ENCODE results near the gene ASZ1. TPM values are rescaled to one million over a fixed set of nuclear protein-coding genes. Genes with fewer than 3 reads are reported as not detected.

Gene ASZ1
- total and polyA plus RNA-seq, 2 of the 4 experiments (the other 2 are of a cell fraction) = not detected

GRCh38 chr7:117385363-117386109 lies 41.8 kb downstream of the ASZ1 start (continued):
- TF ChIP-seq RFX5 (IDR thresholded peaks at IDR 0.05; ENCODE audit: low read depth, low read length) = no peak
- no peak for TF ChIP-seq NFE2L2 (IDR thresholded peaks at IDR 0.05; ENCODE audit: low read depth, low read length)
- no peak for TF ChIP-seq MAZ (IDR thresholded peaks at IDR 0.05; ENCODE audit: borderline replicate concordance, low read depth, low read length)

- H4K8ac ChIP-seq (ENCODE audit: low read depth in 2 of 2, low read length in 2 of 2) = peak overlapping the region in 1 of 2 experiments; percentile 60; a peak in 2 of 4 replicates
- peak overlapping the region; percentile 38; the same call in 1 of the 2 replicates for H4K91ac ChIP-seq (ENCODE audit: insufficient read depth, low read depth, low read length)
- peak overlapping the region; percentile 16 for H4K5ac ChIP-seq (ENCODE audit: low read depth, low read length)
- H3K36me3 ChIP-seq (ENCODE audit: control insufficient read depth, insufficient read depth, low read length) = no peaks in the 10 kb centered on the region
- no peak overlapping the region for H2AK5ac ChIP-seq (ENCODE audit: low read depth, low read length)
- no peak overlapping the region for H2AK9ac ChIP-seq (replicated peaks; ENCODE audit: low read depth, low read length, poor library complexity)
- H2BK120ac ChIP-seq (ENCODE audit: low read depth, low read length) = peak overlapping the region; percentile 20; the same call in 1 of the 2 replicates
- DNase-seq (no peak), ATAC-seq (ENCODE audit: low read depth) (no peak)
- H3K9ac ChIP-seq (ENCODE audit: low read depth, low read length) = no peak overlapping the region
- no CpG with 5 or more reads among the region's 5 CpGs for WGBS, 2 experiments (ENCODE audit: extremely low coverage in 2 of 2, insufficient read length in 1 of 2)
- no peak overlapping the region for H3K27ac ChIP-seq (ENCODE audit: insufficient read depth, low read length)
- TF ChIP-seq SMC3 (IDR thresholded peaks at IDR 0.05; ENCODE audit: low read depth, low read length) = no peak
- TF ChIP-seq CEBPB (IDR thresholded peaks at IDR 0.05; ENCODE audit: low read depth, low read length) = peak; percentile 62
- H4K20me1 ChIP-seq (ENCODE audit: insufficient read depth, low read length) = no peaks in the 10 kb centered on the region
- H3K9me1 ChIP-seq (ENCODE audit: insufficient read depth, low read length) = no peaks in the 10 kb centered on the region
- ChIA-PET CTCF (interaction anchor here (0.6 to 1.6 kb wide), 5 partner anchors 10 to 172 kb away, joined by 3 to 6 read pairs (median 4); no protein-coding TSS in a partner anchor), POLR2A (ENCODE audit: unreplicated experiment) (no interaction called here)
- H3K18ac ChIP-seq (ENCODE audit: low read depth, low read length) = peak overlapping the region; percentile 76
- no peak overlapping the region for H2AFZ ChIP-seq (replicated peaks; ENCODE audit: low read length, poor library complexity)
- no peak overlapping the region for H3K4me3 ChIP-seq (ENCODE audit: insufficient read depth, low read depth, low read length)
- H3K4me2 ChIP-seq (ENCODE audit: low read depth, low read length) = no peak overlapping the region
- no peaks in the 10 kb centered on the region for H3K27me3 ChIP-seq (ENCODE audit: control insufficient read depth, insufficient read depth, low read length)
- H2BK20ac ChIP-seq (ENCODE audit: low read depth, low read length) = 0 out of 2 replicates have a peak overlapping the region, but pooled peaks have one; percentile 33
- no peak overlapping the region for H3K23ac ChIP-seq (ENCODE audit: low read depth, low read length)
- in situ Hi-C loops (cut with MboI; ENCODE audit: low sequenced_read_pairs) (loop anchor here (5.0 to 10.0 kb wide), 2 partner anchors 173 to 450 kb away; no protein-coding TSS in a partner anchor), intact Hi-C loops (cut with micrococcal nuclease) (loop anchor here (1.0 to 5.0 kb wide), 3 partner anchors 73 to 398 kb away; no protein-coding TSS in a partner anchor), dilution Hi-C loops (cut with HindIII; ENCODE audit: low sequenced_read_pairs, unreplicated experiment) (no loop called here)
- BruUV-seq (replicated peaks) = no TSS peak
- peaks cover 2% of the 10 kb centered on the region; the same call in 1 of the 2 replicates for H3K4me1 ChIP-seq (ENCODE audit: control insufficient read depth, insufficient read depth, low read length)
- H3K14ac ChIP-seq (replicated peaks; ENCODE audit: low read depth, low read length) = 0 out of 2 replicates have a peak overlapping the region, but pooled peaks have one; percentile 29
- peak overlapping the region; percentile 30 for H2BK5ac ChIP-seq (ENCODE audit: low read depth, low read length, poor library complexity, severe bottlenecking)
- no peak overlapping the region for H3K56ac ChIP-seq (ENCODE audit: extremely low read depth, insufficient read depth, low read length)
- H3K4ac ChIP-seq (ENCODE audit: low read depth, low read length) = no peak overlapping the region
- no peak overlapping the region for H2BK15ac ChIP-seq (ENCODE audit: low read depth, low read length)
- H3K79me1 ChIP-seq (ENCODE audit: low read depth in 1 of 2, low read length in 2 of 2) = no peaks in the 10 kb centered on the region
- H3K9me3 ChIP-seq (ENCODE audit: control insufficient read depth, insufficient read depth, low read length) = peaks cover 2% of the 10 kb centered on the region; the same call in 1 of the 2 replicates
These were observed 42.5 kb downstream of the ASZ1 start for GRCh38 chr7:117384688-117385362.
